Measurements from ENCODE around the gene SCN3A.

Gene SCN3A

GRCh38 chr2:165155152-165155551 lies 48.7 kb downstream of the SCN3A start:
- no peak overlapping the region for H2AFZ ChIP-seq (ENCODE audit: low read depth, low read length)
- H3K4me3 ChIP-seq (ENCODE audit: low read depth in 1 of 2, low read length in 2 of 2) = no peak overlapping the region
- H3K9ac ChIP-seq (ENCODE audit: low read depth, low read length) = no peak overlapping the region
- H4K20me1 ChIP-seq (ENCODE audit: insufficient read depth, low read length) = no peaks in the 10 kb centered on the region
- H3K9me3 ChIP-seq (ENCODE audit: insufficient read depth, low read length, severe bottlenecking) = no peaks in the 10 kb centered on the region
- DNase-seq (no peak), ATAC-seq (ENCODE audit: insufficient read depth, low read depth) (no peak)
- H3K4me2 ChIP-seq (ENCODE audit: insufficient read depth, low read length) = no peak overlapping the region
- H3K4me1 ChIP-seq (ENCODE audit: insufficient read depth, low read length) = no peaks in the 10 kb centered on the region
- no peak overlapping the region for H3K27ac ChIP-seq (ENCODE audit: low read length)
- no peaks in the 10 kb centered on the region for H3K27me3 ChIP-seq (ENCODE audit: insufficient read depth, low read length, poor library complexity)
- no peaks in the 10 kb centered on the region for H3K79me2 ChIP-seq (ENCODE audit: insufficient read depth, low read length)
- peaks cover 16% of the 10 kb centered on the region; the same call in 1 of the 2 replicates for H3K36me3 ChIP-seq (ENCODE audit: insufficient read depth, low read length)
- TF ChIP-seq EZH2 (IDR thresholded peaks at IDR 0.05; ENCODE audit: borderline replicate concordance, low read depth, low read length, severe bottlenecking) = no peak
- TF ChIP-seq CTCF (IDR thresholded peaks at IDR 0.05; ENCODE audit: borderline replicate concordance, extremely low read depth, low read length, poor library complexity, severe bottlenecking) = no peak

GRCh38 chr2:165149439-165149838 lies 54.4 kb downstream of the SCN3A start:
- no peaks in the 10 kb centered on the region; the same call in 1 of the 2 replicates for H3K4me1 ChIP-seq (ENCODE audit: insufficient read depth, low read length)
- no peak overlapping the region for H3K9ac ChIP-seq (ENCODE audit: low read depth, low read length)

GRCh38 chr2:165147186-165148045 lies 56.4 kb downstream of the SCN3A start:
- TF ChIP-seq CTCF (IDR thresholded peaks at IDR 0.05; ENCODE audit: borderline replicate concordance, extremely low read depth, low read length, poor library complexity, severe bottlenecking) = no peak
- no peak for TF ChIP-seq EZH2 (IDR thresholded peaks at IDR 0.05; ENCODE audit: borderline replicate concordance, low read depth, low read length, severe bottlenecking)
- Histone ChIP-seq H3K4me3 (ENCODE audit: low read depth in 1 of 2, low read length in 2 of 2) (no peak overlapping the region), H2AFZ (ENCODE audit: low read depth, low read length) (no peak overlapping the region), H3K27ac (ENCODE audit: low read length) (no peak overlapping the region), H3K36me3 (ENCODE audit: insufficient read depth, low read length) (peaks cover 4% of the 10 kb centered on the region; the same call in 1 of the 2 replicates), H3K4me1 (ENCODE audit: insufficient read depth, low read length) (no peaks in the 10 kb centered on the region; the same call in 1 of the 2 replicates), H3K27me3 (ENCODE audit: insufficient read depth, low read length, poor library complexity) (no peaks in the 10 kb centered on the region), H3K9me3 (ENCODE audit: insufficient read depth, low read length, severe bottlenecking) (no peaks in the 10 kb centered on the region), H3K9ac (ENCODE audit: low read depth, low read length) (no peak overlapping the region), H4K20me1 (ENCODE audit: insufficient read depth, low read length) (no peaks in the 10 kb centered on the region), H3K4me2 (ENCODE audit: insufficient read depth, low read length) (no peak overlapping the region), H3K79me2 (ENCODE audit: insufficient read depth, low read length) (no peaks in the 10 kb centered on the region)
- DNase-seq (no peak), ATAC-seq (ENCODE audit: insufficient read depth, low read depth) (no peak)

More at GRCh38 chr2:165149439-165149838, 54.4 kb downstream of the SCN3A start:
- Histone ChIP-seq H3K79me2 (ENCODE audit: insufficient read depth, low read length) (no peaks in the 10 kb centered on the region), H2AFZ (ENCODE audit: low read depth, low read length) (no peak overlapping the region), H3K27me3 (ENCODE audit: insufficient read depth, low read length, poor library complexity) (no peaks in the 10 kb centered on the region), H3K36me3 (ENCODE audit: insufficient read depth, low read length) (peaks cover 4% of the 10 kb centered on the region; the same call in 1 of the 2 replicates), H3K4me2 (ENCODE audit: insufficient read depth, low read length) (no peak overlapping the region), H4K20me1 (ENCODE audit: insufficient read depth, low read length) (no peaks in the 10 kb centered on the region), H3K9me3 (ENCODE audit: insufficient read depth, low read length, severe bottlenecking) (no peaks in the 10 kb centered on the region), H3K27ac (ENCODE audit: low read length) (no peak overlapping the region), H3K4me3 (ENCODE audit: low read depth in 1 of 2, low read length in 2 of 2) (no peak overlapping the region)
- ATAC-seq (ENCODE audit: insufficient read depth, low read depth) = no peak
- no peak for DNase-seq
- no peak for TF ChIP-seq EZH2 (IDR thresholded peaks at IDR 0.05; ENCODE audit: borderline replicate concordance, low read depth, low read length, severe bottlenecking)
- TF ChIP-seq CTCF (IDR thresholded peaks at IDR 0.05; ENCODE audit: borderline replicate concordance, extremely low read depth, low read length, poor library complexity, severe bottlenecking) = no peak

All from DND-41 (cell line).